Nephron (organoid): ENCODE data around the gene EXOG.

ENCODE experiments used
- H3K27ac Mint-ChIP-seq, 3 experiments: 2 replicates each; pipeline ENCODE4 v1.8.0; 2020; ENCODE audit warnings: mixed read lengths in 3 of 3, mild to moderate bottlenecking in 2 of 3, moderate library complexity in 1 of 3
- H3K27me3 Mint-ChIP-seq: 2 replicates; pipeline ENCODE4 v1.8.0; 2021; ENCODE audit warnings: low read depth, mild to moderate bottlenecking, moderate library complexity, mixed read lengths
- H3K36me3 Mint-ChIP-seq: 2 replicates; pipeline ENCODE4 v1.8.0; 2020; ENCODE audit warnings: low read depth, mixed read lengths
- H3K4me1 Mint-ChIP-seq: 2 replicates; pipeline ENCODE4 v1.8.0; 2020; ENCODE audit warnings: mixed read lengths
- H3K4me3 Mint-ChIP-seq, 3 experiments: 2 replicates each; pipeline ENCODE4 v1.8.0; 2020; ENCODE audit warnings: mild to moderate bottlenecking in 3 of 3, mixed read lengths in 3 of 3, moderate library complexity in 2 of 3
- H3K9me3 Mint-ChIP-seq: 2 replicates; pipeline ENCODE4 v1.8.0; 2020; ENCODE audit warnings: mixed read lengths
- CTCF ChIP-seq, 3 experiments: fragments of 200-600 bp; sonication (generic); IDR thresholded peaks; one replicate each; pipeline ENCODE4 v1.5.0; 2021; ENCODE audit warnings: antibody characterized with exemption in 3 of 3; ENCODE audit not compliant: unreplicated experiment in 3 of 3

The EXOG gene

DNA sequence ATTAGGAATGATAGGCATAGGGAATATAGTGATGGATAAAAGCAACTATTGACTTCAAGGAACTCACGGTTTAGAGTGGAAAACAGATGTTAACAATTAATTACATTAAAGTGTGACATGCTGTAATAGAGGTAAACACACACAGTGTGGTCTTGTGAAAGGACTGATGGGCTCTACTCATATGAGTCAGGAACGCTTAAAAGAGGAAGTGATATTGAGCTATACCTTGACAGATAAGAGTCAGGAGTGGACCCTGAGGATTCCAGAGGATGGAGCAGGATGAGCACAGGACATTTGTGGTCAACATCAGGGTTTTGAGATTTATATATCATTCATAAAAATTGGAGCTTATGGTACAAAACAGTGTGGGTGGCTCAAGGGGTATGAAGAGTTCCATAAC lies 11.0 kb downstream of the EXOG start:
- Mint-ChIP-seq H3K36me3 (peaks cover 33% of the 10 kb centered on the region), H3K27me3 (no peaks in the 10 kb centered on the region), H3K4me1 (no peaks in the 10 kb centered on the region), H3K9me3 (no peaks in the 10 kb centered on the region), H3K4me3 (no peak overlapping the region), H3K27ac (no peak overlapping the region)
- no peak for TF ChIP-seq CTCF (IDR thresholded peaks at IDR 0.05; ENCODE audit: unreplicated experiment in 3 of 3)

- no peak overlapping the region for H3K4me3 Mint-ChIP-seq
- H3K9me3 Mint-ChIP-seq: no peaks in the 10 kb centered on the region
These were observed 13.6 kb downstream of the EXOG start for GRCh38 chr3:38509732-38510131.

DNA sequence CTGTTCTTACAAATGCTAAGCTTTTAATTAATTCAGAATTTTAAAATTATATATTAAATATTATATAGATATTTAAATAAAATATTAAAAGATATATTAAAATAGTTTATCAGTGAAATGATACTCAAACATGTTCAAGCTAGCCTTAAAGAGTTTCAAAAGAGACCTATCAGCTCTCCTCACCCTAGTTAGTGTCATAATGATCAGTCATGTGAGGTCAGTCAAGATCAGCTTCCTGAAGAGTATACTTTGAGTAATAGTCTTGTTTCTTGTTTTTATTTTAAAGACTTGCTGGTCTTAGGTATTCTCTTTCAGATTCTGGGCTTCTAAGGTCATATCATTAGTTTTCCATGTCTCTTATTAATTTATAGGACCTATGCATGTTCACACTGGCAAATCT lies 14.5 kb downstream of the EXOG start:
- TF ChIP-seq CTCF (IDR thresholded peaks at IDR 0.05; ENCODE audit: unreplicated experiment in 3 of 3): no peak
- Mint-ChIP-seq H3K36me3 (peaks cover 38% of the 10 kb centered on the region), H3K27ac (no peak overlapping the region), H3K4me3 (no peak overlapping the region), H3K27me3 (no peaks in the 10 kb centered on the region), H3K4me1 (no peaks in the 10 kb centered on the region), H3K9me3 (no peaks in the 10 kb centered on the region)

More at GRCh38 chr3:38509732-38510131, 13.6 kb downstream of the EXOG start:
- H3K27ac Mint-ChIP-seq: no peak overlapping the region
- H3K4me1 Mint-ChIP-seq: no peaks in the 10 kb centered on the region
- no peak for TF ChIP-seq CTCF (IDR thresholded peaks at IDR 0.05; ENCODE audit: unreplicated experiment in 3 of 3)
- peaks cover 35% of the 10 kb centered on the region for H3K36me3 Mint-ChIP-seq
- no peaks in the 10 kb centered on the region for H3K27me3 Mint-ChIP-seq

- Mint-ChIP-seq H3K4me3 (no peak overlapping the region), H3K27ac (no peak overlapping the region), H3K36me3 (peaks cover 37% of the 10 kb centered on the region), H3K4me1 (no peaks in the 10 kb centered on the region), H3K27me3 (no peaks in the 10 kb centered on the region), H3K9me3 (no peaks in the 10 kb centered on the region)
- no peak for TF ChIP-seq CTCF (IDR thresholded peaks at IDR 0.05; ENCODE audit: unreplicated experiment in 3 of 3)
These were observed 15.4 kb downstream of the EXOG start for GRCh38 chr3:38511546-38511945.

GRCh38 chr3:38515367-38515766 lies 19.2 kb downstream of the EXOG start:
- peaks cover 30% of the 10 kb centered on the region for H3K36me3 Mint-ChIP-seq
- no peaks in the 10 kb centered on the region for H3K9me3 Mint-ChIP-seq
- TF ChIP-seq CTCF (IDR thresholded peaks at IDR 0.05; ENCODE audit: unreplicated experiment in 3 of 3): no peak
- no peaks in the 10 kb centered on the region for H3K27me3 Mint-ChIP-seq
- H3K27ac Mint-ChIP-seq: no peak overlapping the region
- peaks cover 9% of the 10 kb centered on the region for H3K4me1 Mint-ChIP-seq
- H3K4me3 Mint-ChIP-seq: no peak overlapping the region

DNA sequence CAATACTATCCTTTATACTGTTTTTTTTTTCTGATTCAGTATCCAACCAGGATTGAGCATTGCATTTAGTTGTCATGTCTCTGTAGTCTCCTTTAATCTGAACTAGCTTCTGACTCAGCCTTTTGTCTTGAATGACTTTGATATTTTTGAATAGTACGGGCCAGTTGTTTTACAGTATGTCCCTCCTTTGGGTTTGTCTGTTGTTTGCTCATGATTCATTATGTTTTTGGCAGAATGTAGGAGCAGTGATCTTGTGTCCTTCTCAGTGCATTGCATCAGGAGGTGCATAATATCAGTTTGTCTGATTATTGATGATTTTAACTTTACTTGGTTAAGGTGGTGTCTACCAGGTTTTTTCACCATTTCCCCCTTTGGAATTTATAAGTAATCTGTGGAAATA lies 20.5 kb downstream of the EXOG start:
- TF ChIP-seq CTCF (IDR thresholded peaks at IDR 0.05; ENCODE audit: unreplicated experiment in 3 of 3): no peak
- Mint-ChIP-seq H3K36me3 (peaks cover 29% of the 10 kb centered on the region), H3K9me3 (no peaks in the 10 kb centered on the region), H3K4me3 (no peak overlapping the region), H3K27me3 (no peaks in the 10 kb centered on the region), H3K27ac (no peak overlapping the region), H3K4me1 (peaks cover 11% of the 10 kb centered on the region)
